Endodermal cell (in vitro differentiated cells): ENCODE results near the gene YIF1A. TPM values are rescaled to one million over a fixed set of nuclear protein-coding genes. Genes with fewer than 3 reads are reported as not detected.

Source experiments
- DNase-seq: peaks from one replicate; pipeline ENCODE4 v3.0.0-alpha.2; 2017
- H3K27ac ChIP-seq: 2 replicates; pipeline ENCODE4 v1.5.1; 2013; ENCODE audit warnings: mild to moderate bottlenecking, low read depth, low read length, moderate library complexity
- H3K27me3 ChIP-seq: 2 replicates; pipeline ENCODE4 v1.6.1; 2013; ENCODE audit warnings: mild to moderate bottlenecking, low read length, moderate library complexity; ENCODE audit not compliant: insufficient read depth, control insufficient read depth, poor library complexity, severe bottlenecking
- H3K36me3 ChIP-seq: 2 replicates; pipeline ENCODE4 v1.7.0; 2013; ENCODE audit warnings: mild to moderate bottlenecking, low read length, moderate library complexity; ENCODE audit not compliant: control insufficient read depth, insufficient read depth
- H3K4me1 ChIP-seq: one replicate; pipeline ENCODE4 v1.7.0; 2013; ENCODE audit warnings: low read length; ENCODE audit not compliant: control insufficient read depth, insufficient read depth
- H3K4me3 ChIP-seq: 2 replicates; pipeline ENCODE4 v1.5.1; 2013; ENCODE audit warnings: mild to moderate bottlenecking, low read length, moderate library complexity
- H3K9ac ChIP-seq: 2 replicates; pipeline ENCODE4 v1.6.1; 2013; ENCODE audit warnings: mild to moderate bottlenecking, low read length, moderate library complexity; ENCODE audit not compliant: poor library complexity, severe bottlenecking; ENCODE audit errors: extremely low read depth
- H3K9me3 ChIP-seq: 2 replicates; pipeline ENCODE4 v1.6.1; 2013; ENCODE audit warnings: mild to moderate bottlenecking, low read length, moderate library complexity; ENCODE audit not compliant: control insufficient read depth
- H3K27ac Mint-ChIP-seq: 2 replicates; pipeline ENCODE4 v1.8.0; 2020; ENCODE audit warnings: mixed read lengths
- H3K27me3 Mint-ChIP-seq: 2 replicates; pipeline ENCODE4 v1.8.0; 2021; ENCODE audit warnings: mild to moderate bottlenecking, mixed read lengths; ENCODE audit not compliant: insufficient read depth
- H3K36me3 Mint-ChIP-seq: 2 replicates; pipeline ENCODE4 v1.8.0; 2020; ENCODE audit warnings: low read depth, mixed read lengths
- H3K4me1 Mint-ChIP-seq: 2 replicates; pipeline ENCODE4 v1.8.0; 2020; ENCODE audit warnings: mixed read lengths
- H3K4me3 Mint-ChIP-seq: 2 replicates; pipeline ENCODE4 v1.8.0; 2020; ENCODE audit warnings: mild to moderate bottlenecking, moderate library complexity, mixed read lengths
- H3K9me3 Mint-ChIP-seq: 2 replicates; pipeline ENCODE4 v1.8.0; 2020; ENCODE audit warnings: mild to moderate bottlenecking, mixed read lengths
- WGBS, 2 experiments: methylation state at CpG; one replicate each; pipeline versions ENCODE4 v1.1.5 to v1.1.7; 2013; ENCODE audit warnings: missing lambda C conversion rate in 2 of 2, mixed read lengths in 1 of 2; ENCODE audit not compliant: insufficient coverage in 1 of 2, insufficient read length in 1 of 2; 5-methylcytosine and 5-hydroxymethylcytosine counted together
- total RNA-seq, 2 donors: library from RNA; stranded (reverse); fragmentation: NEBNext Ultra II Directional in 1 of 2; extraction: Animal tissue kit (Norgen Biotek cat#: 25700) in 1 of 2; gene quantifications; 2 replicates in 1 of 2; 3 replicates in 1 of 2; pipeline ENCODE4 v1.2.1, GENCODE V29; 2021
- TF ChIP-seq, protein P1 (sequence below): fragments of 200-600 bp; sonication (generic); conservative IDR thresholded peaks from 2 replicates; pipeline ENCODE4 v1.5.0; 2021; ENCODE audit warnings: antibody characterized with exemption, mild to moderate bottlenecking

Gene YIF1A
- total RNA-seq, 2 donors from 2014 or later = 70.6 to 80.1 TPM

GRCh38 chr11:66331542-66332370, 42.8 kb upstream of the YIF1A start:
- H3K9me3 Mint-ChIP-seq = no peaks in the 10 kb centered on the region
- H3K9ac ChIP-seq = no peak overlapping the region

DNA sequence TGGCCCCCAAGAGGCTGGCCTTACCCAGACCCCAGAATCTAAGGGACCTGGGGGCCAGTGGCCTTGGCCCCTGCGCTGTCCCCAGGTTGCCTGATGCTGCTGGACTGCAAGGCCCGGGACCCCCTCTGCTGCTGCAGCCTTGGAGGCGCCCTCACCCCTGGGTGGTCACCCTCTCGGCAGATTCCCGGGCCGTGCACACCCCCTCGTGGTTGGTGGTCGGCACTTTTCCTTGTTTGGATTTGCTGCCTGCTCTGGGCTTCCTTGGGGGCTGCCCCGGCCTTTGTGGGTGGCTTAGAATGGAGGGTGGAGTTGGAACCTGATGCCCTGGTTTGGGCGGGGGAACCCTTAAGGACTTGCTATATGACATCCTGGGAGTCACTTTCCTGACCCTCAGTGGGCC, 42.0 kb upstream of the YIF1A start:
- DNase-seq = no peak
- Histone ChIP-seq H3K27ac (no peak overlapping the region), H3K4me3 (no peak overlapping the region), H3K36me3 (no peaks in the 10 kb centered on the region), H3K9ac (no peak overlapping the region), H3K9me3 (no peaks in the 10 kb centered on the region), H3K4me1 (peaks cover 2% of the 10 kb centered on the region), H3K27me3 (no peaks in the 10 kb centered on the region)
- Mint-ChIP-seq H3K27me3 (peaks cover 12% of the 10 kb centered on the region), H3K9me3 (no peaks in the 10 kb centered on the region), H3K4me1 (peaks cover 4% of the 10 kb centered on the region), H3K4me3 (no peak overlapping the region), H3K27ac (no peak overlapping the region), H3K36me3 (peaks cover 2% of the 10 kb centered on the region)
- 91 to 100% methylated on average over 1 to 10 of the region's 10 CpGs for WGBS, 2 experiments
- TF ChIP-seq, protein P1, sequence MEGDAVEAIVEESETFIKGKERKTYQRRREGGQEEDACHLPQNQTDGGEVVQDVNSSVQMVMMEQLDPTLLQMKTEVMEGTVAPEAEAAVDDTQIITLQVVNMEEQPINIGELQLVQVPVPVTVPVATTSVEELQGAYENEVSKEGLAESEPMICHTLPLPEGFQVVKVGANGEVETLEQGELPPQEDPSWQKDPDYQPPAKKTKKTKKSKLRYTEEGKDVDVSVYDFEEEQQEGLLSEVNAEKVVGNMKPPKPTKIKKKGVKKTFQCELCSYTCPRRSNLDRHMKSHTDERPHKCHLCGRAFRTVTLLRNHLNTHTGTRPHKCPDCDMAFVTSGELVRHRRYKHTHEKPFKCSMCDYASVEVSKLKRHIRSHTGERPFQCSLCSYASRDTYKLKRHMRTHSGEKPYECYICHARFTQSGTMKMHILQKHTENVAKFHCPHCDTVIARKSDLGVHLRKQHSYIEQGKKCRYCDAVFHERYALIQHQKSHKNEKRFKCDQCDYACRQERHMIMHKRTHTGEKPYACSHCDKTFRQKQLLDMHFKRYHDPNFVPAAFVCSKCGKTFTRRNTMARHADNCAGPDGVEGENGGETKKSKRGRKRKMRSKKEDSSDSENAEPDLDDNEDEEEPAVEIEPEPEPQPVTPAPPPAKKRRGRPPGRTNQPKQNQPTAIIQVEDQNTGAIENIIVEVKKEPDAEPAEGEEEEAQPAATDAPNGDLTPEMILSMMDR = no peak

More at GRCh38 chr11:66331542-66332370, 42.8 kb upstream of the YIF1A start:
- Histone ChIP-seq H3K9me3 (no peaks in the 10 kb centered on the region), H3K36me3 (no peaks in the 10 kb centered on the region), H3K4me3 (no peak overlapping the region), H3K27me3 (no peaks in the 10 kb centered on the region), H3K4me1 (peaks cover 10% of the 10 kb centered on the region), H3K27ac (no peak overlapping the region)
- TF ChIP-seq, protein P1 = no peak
- Mint-ChIP-seq H3K36me3 (peaks cover 2% of the 10 kb centered on the region), H3K4me1 (peaks cover 11% of the 10 kb centered on the region), H3K27ac (no peak overlapping the region), H3K4me3 (no peak overlapping the region), H3K27me3 (peaks cover 15% of the 10 kb centered on the region)
- WGBS, 2 experiments = 91 to 95% methylated on average over 6 to 12 of the region's 12 CpGs
- DNase-seq = no peak

DNA sequence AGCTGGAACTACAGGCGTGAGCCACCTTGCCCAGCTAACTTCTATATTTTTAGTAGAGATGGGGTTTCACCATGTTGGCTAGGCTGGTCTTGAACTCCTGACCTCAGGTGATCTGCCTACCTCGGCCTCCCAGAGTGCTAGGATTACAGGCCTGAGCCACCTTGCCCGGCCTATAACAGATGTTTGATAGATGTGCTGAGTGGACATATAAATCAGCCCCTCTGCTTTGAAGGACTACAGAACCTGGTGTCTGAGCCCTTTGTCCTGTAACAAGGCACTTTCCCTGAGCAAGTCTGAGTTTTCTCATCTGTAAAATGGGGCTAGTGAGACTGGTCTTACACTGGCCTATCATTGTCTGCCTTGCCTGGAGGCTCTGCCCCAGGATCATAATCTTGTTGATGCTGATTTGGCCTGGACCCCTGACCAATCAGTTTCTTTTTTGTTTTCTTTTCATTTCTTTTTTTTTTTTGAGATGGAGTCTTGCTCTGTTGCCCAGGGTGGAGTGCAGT, 40.3 kb upstream of the YIF1A start:
- H3K27ac Mint-ChIP-seq = no peak overlapping the region
- peaks cover 2% of the 10 kb centered on the region for H3K4me1 ChIP-seq
- TF ChIP-seq, protein P1 = no peak
- H3K27ac ChIP-seq = no peak overlapping the region
- H3K9me3 ChIP-seq = no peaks in the 10 kb centered on the region
- WGBS, 2 experiments = 92 to 93% methylated on average over 3 of the region's 3 CpGs
- no peak overlapping the region for H3K4me3 Mint-ChIP-seq
- no peak for DNase-seq
- H3K27me3 ChIP-seq = no peaks in the 10 kb centered on the region
- no peak overlapping the region for H3K4me3 ChIP-seq
- H3K9ac ChIP-seq = no peak overlapping the region
- H3K4me1 Mint-ChIP-seq = peaks cover 4% of the 10 kb centered on the region
- peaks cover 10% of the 10 kb centered on the region for H3K27me3 Mint-ChIP-seq
- H3K36me3 ChIP-seq = no peaks in the 10 kb centered on the region
- H3K9me3 Mint-ChIP-seq = no peaks in the 10 kb centered on the region
- H3K36me3 Mint-ChIP-seq = peaks cover 2% of the 10 kb centered on the region
